Osteoblast (primary cell): Measurements from ENCODE around the gene ENDOV. TPM values are rescaled to one million over a fixed set of nuclear protein-coding genes. Genes with fewer than 3 reads are reported as not detected.

Experiments
- DNase-seq: peaks from one replicate; pipeline ENCODE4 v3.0.0; 2011; ENCODE audit warnings: low spot score, mixed read lengths; ENCODE audit not compliant: insufficient read length; ENCODE audit errors: missing footprints
- H2AFZ ChIP-seq: 2 replicates; pipeline ENCODE4 v1.6.0; 2011; ENCODE audit warnings: mild to moderate bottlenecking, low read length
- H3K27ac ChIP-seq: 2 replicates; pipeline ENCODE4 v1.5.1; 2011; ENCODE audit warnings: mild to moderate bottlenecking, low read depth, low read length, moderate library complexity
- H3K27me3 ChIP-seq: 2 replicates; pipeline ENCODE4 v1.6.0; 2012; ENCODE audit warnings: mild to moderate bottlenecking, control low read depth, inconsistent platforms, low read length, moderate library complexity; ENCODE audit not compliant: insufficient read depth
- H3K36me3 ChIP-seq: 2 replicates; pipeline ENCODE4 v1.5.1; 2011; ENCODE audit warnings: mild to moderate bottlenecking, low read length, control low read depth, moderate library complexity; ENCODE audit not compliant: insufficient read depth
- H3K4me1 ChIP-seq: 2 replicates; pipeline ENCODE4 v1.5.1; 2011; ENCODE audit warnings: mild to moderate bottlenecking, low read length, control low read depth, moderate library complexity; ENCODE audit not compliant: insufficient read depth
- H3K4me2 ChIP-seq: 2 replicates; pipeline ENCODE4 v1.6.0; 2011; ENCODE audit warnings: mild to moderate bottlenecking, low read length; ENCODE audit not compliant: insufficient read depth
- H3K4me3 ChIP-seq: fragments of 200-600 bp; sonication (generic); 3 replicates; pipeline ENCODE4 v1.5.1; 2012; ENCODE audit warnings: mild to moderate bottlenecking, low read length, inconsistent platforms; ENCODE audit not compliant: insufficient read depth
- H3K79me2 ChIP-seq: 2 replicates; pipeline ENCODE4 v1.6.0; 2012; ENCODE audit warnings: mild to moderate bottlenecking, low read length, control low read depth, inconsistent platforms; ENCODE audit not compliant: insufficient read depth
- H3K9me3 ChIP-seq: 2 replicates; pipeline ENCODE4 v1.5.1; 2011; ENCODE audit warnings: low read depth, low read length, control low read depth
- H4K20me1 ChIP-seq: 2 replicates; pipeline ENCODE4 v1.6.0; 2012; ENCODE audit warnings: mild to moderate bottlenecking, low read length, control low read depth; ENCODE audit not compliant: insufficient read depth
- CTCF ChIP-seq: IDR thresholded peaks from 2 replicates; pipeline ENCODE4 v1.5.1; 2011; ENCODE audit warnings: mild to moderate bottlenecking, low read depth, low read length, moderate library complexity; ENCODE audit errors: extremely low read depth
- total RNA-seq: library from RNA; depleted of rRNA; stranded (reverse); fragments of >200 nt; gene quantifications from 2 replicates; pipeline ENCODE4 v1.2.3, GENCODE V29; 2012

Gene ENDOV
- total RNA-seq, 1 donor = 19.5 TPM

- no peak for DNase-seq
These were observed 62.1 kb downstream of the ENDOV start for GRCh38 chr17:80476877-80477646.

GRCh38 chr17:80477647-80478478 is 62.9 kb downstream of the ENDOV start:
- no peak overlapping the region for H3K27ac ChIP-seq
- H3K4me1 ChIP-seq = no peaks in the 10 kb centered on the region
- no peaks in the 10 kb centered on the region for H3K36me3 ChIP-seq
- peak overlapping the region; percentile 47 for H2AFZ ChIP-seq
- H3K4me3 ChIP-seq = peak overlapping the region; percentile 62
- peak overlapping the region; percentile 73 for H3K4me2 ChIP-seq
- peaks cover 91% of the 10 kb centered on the region for H3K27me3 ChIP-seq
- no peaks in the 10 kb centered on the region for H3K9me3 ChIP-seq
- no peaks in the 10 kb centered on the region for H4K20me1 ChIP-seq
- TF ChIP-seq CTCF = peak; percentile 48
- DNase-seq = peak; percentile 98
- no peaks in the 10 kb centered on the region for H3K79me2 ChIP-seq

More at GRCh38 chr17:80476877-80477646, 62.1 kb downstream of the ENDOV start:
- no peaks in the 10 kb centered on the region for H3K9me3 ChIP-seq
- H3K36me3 ChIP-seq = no peaks in the 10 kb centered on the region
- H3K4me2 ChIP-seq = no peak overlapping the region
- H3K79me2 ChIP-seq = no peaks in the 10 kb centered on the region
- H2AFZ ChIP-seq = no peak overlapping the region
- H3K4me1 ChIP-seq = no peaks in the 10 kb centered on the region
- peaks cover 92% of the 10 kb centered on the region for H3K27me3 ChIP-seq
- TF ChIP-seq CTCF = no peak
- no peaks in the 10 kb centered on the region for H4K20me1 ChIP-seq
- no peak overlapping the region for H3K4me3 ChIP-seq
- H3K27ac ChIP-seq = no peak overlapping the region

- peak overlapping the region; percentile 73 for H3K4me2 ChIP-seq
- H3K27me3 ChIP-seq = peaks cover 85% of the 10 kb centered on the region
- H2AFZ ChIP-seq = peak overlapping the region; percentile 47
- no peak overlapping the region for H3K27ac ChIP-seq
- DNase-seq = no peak
- H3K9me3 ChIP-seq = no peaks in the 10 kb centered on the region
- no peaks in the 10 kb centered on the region for H3K4me1 ChIP-seq
- H4K20me1 ChIP-seq = no peaks in the 10 kb centered on the region
- H3K79me2 ChIP-seq = no peaks in the 10 kb centered on the region
- H3K36me3 ChIP-seq = no peaks in the 10 kb centered on the region
- TF ChIP-seq CTCF = no peak
- peak overlapping the region; percentile 62 for H3K4me3 ChIP-seq
These were observed 63.7 kb downstream of the ENDOV start for GRCh38 chr17:80478487-80479245.
